ENCODE results near the gene FAM240A.
"Not testable (repeated sequence)": the region's sequence is repeated elsewhere in the genome, so short reads cannot be mapped to it uniquely, and the experiment has no call there.

Gene FAM240A

GRCh38 chr3:46612324-46612723, at the start of gene FAM240A:
FAM240A (plus strand) TSS chr3:46612525; CDS start chr3:46612684, 159 bp downstream.
- DNase-seq (ENCODE audit: low read depth in 1 of 2, low spot score in 1 of 2), result no peak

GRCh38 chr3:46564190-46565021, 47.9 kb upstream of the FAM240A start:
- DNase-seq (ENCODE audit: low read depth in 1 of 2, low spot score in 1 of 2), result no peak

- DNase-seq (ENCODE audit: low read depth in 1 of 2, low spot score in 1 of 2), result no peak
Measured at GRCh38 chr3:46565077-46565476, 47.2 kb upstream of the FAM240A start.

GRCh38 chr3:46565607-46566039, 46.7 kb upstream of the FAM240A start:
- no peak for DNase-seq (ENCODE audit: low read depth in 1 of 2, low spot score in 1 of 2)

GRCh38 chr3:46566040-46566641, 46.2 kb upstream of the FAM240A start, which contains the start of gene LRRC2:
LRRC2 (minus strand) TSS chr3:46566302; CDS start chr3:46551591, 14,711 bp downstream.
- DNase-seq (ENCODE audit: low read depth in 1 of 2, low spot score in 1 of 2), result no peak

GRCh38 chr3:46571684-46572083, 40.6 kb upstream of the FAM240A start:
- DNase-seq (ENCODE audit: low read depth in 1 of 2, low spot score in 1 of 2), result no peak

- no peak for DNase-seq (ENCODE audit: low read depth in 1 of 2, low spot score in 1 of 2)
Measured at GRCh38 chr3:46573701-46574100, 38.6 kb upstream of the FAM240A start.

GRCh38 chr3:46574243-46574646, 38.1 kb upstream of the FAM240A start:
- no peak for DNase-seq (ENCODE audit: low read depth in 1 of 2, low spot score in 1 of 2)

- DNase-seq (ENCODE audit: low read depth in 1 of 2, low spot score in 1 of 2), result no peak
Measured at GRCh38 chr3:46574881-46575576, 37.3 kb upstream of the FAM240A start.

GRCh38 chr3:46575577-46576222, 36.6 kb upstream of the FAM240A start:
- DNase-seq (ENCODE audit: low read depth in 1 of 2, low spot score in 1 of 2), result no peak

- DNase-seq (ENCODE audit: low read depth in 1 of 2, low spot score in 1 of 2), result no peak
Measured at GRCh38 chr3:46576386-46576785, 35.9 kb upstream of the FAM240A start.

GRCh38 chr3:46576879-46577278, 35.4 kb upstream of the FAM240A start:
- DNase-seq (ENCODE audit: low read depth in 1 of 2, low spot score in 1 of 2), result no peak

GRCh38 chr3:46577580-46578249, 34.6 kb upstream of the FAM240A start:
- not testable (repeated sequence) for DNase-seq (ENCODE audit: low read depth in 1 of 2, low spot score in 1 of 2)

GRCh38 chr3:46578973-46579755, 33.2 kb upstream of the FAM240A start:
- DNase-seq (ENCODE audit: low read depth in 1 of 2, low spot score in 1 of 2), result no peak

- no peak for DNase-seq (ENCODE audit: low read depth in 1 of 2, low spot score in 1 of 2)
Measured at GRCh38 chr3:46579756-46580286, 32.5 kb upstream of the FAM240A start.

GRCh38 chr3:46580675-46581074, 31.6 kb upstream of the FAM240A start:
- no peak for DNase-seq (ENCODE audit: low read depth in 1 of 2, low spot score in 1 of 2)

- no peak for DNase-seq (ENCODE audit: low read depth in 1 of 2, low spot score in 1 of 2)
Measured at GRCh38 chr3:46584598-46585467, 27.5 kb upstream of the FAM240A start.

- DNase-seq (ENCODE audit: low read depth in 1 of 2, low spot score in 1 of 2), result no peak
Measured at GRCh38 chr3:46585799-46586693, 26.3 kb upstream of the FAM240A start.
